Upper lobe of left lung (tissue), 6 donors: ENCODE results near the gene INTS11. TPM values are rescaled to one million over a fixed set of nuclear protein-coding genes. Genes with fewer than 3 reads are reported as not detected.

Experiments
- ATAC-seq, 2 donors: fragments of 200-7000 bp; cut with Tn5 transposase; one replicate each; pipeline ENCODE4 v1.9.1; 2022; ENCODE audit warnings: mild to moderate bottlenecking in 2 of 2, moderate library complexity in 2 of 2; ENCODE audit not compliant: low FRiP score in 2 of 2
- DNase-seq, 2 donors: peaks; one replicate each; pipeline ENCODE4 v3.0.0-alpha.2; 2019 to 2020
- H3K27ac ChIP-seq, 4 donors: fragments of 200-600 bp; sonication (generic); one replicate each; pipeline ENCODE4 v1.5.1; 2016 to 2019
- H3K27me3 ChIP-seq, 4 donors: fragments of 200-600 bp; sonication (generic); one replicate each; pipeline ENCODE4 v1.5.1; 2017 to 2019
- H3K36me3 ChIP-seq, 4 donors: fragments of 200-600 bp; sonication (generic); one replicate each; pipeline ENCODE4 v1.5.1; 2016 to 2019
- H3K4me1 ChIP-seq, 4 donors: fragments of 200-600 bp; sonication (generic); one replicate each; pipeline ENCODE4 v1.5.1; 2018 to 2019
- H3K4me3 ChIP-seq, 4 donors: fragments of 200-600 bp; sonication (generic); one replicate each; pipeline ENCODE4 v1.5.1; 2017 to 2019; ENCODE audit warnings: mild to moderate bottlenecking in 2 of 4, moderate library complexity in 1 of 4
- H3K9me3 ChIP-seq, 4 donors: fragments of 200-600 bp; sonication (generic); one replicate each; pipeline ENCODE4 v1.5.1; 2018 to 2019
- EP300 ChIP-seq, 4 donors: sonication (generic); formaldehyde crosslinking; IDR thresholded peaks; one replicate each; pipeline ENCODE4 v1.5.1; 2017; ENCODE audit warnings: antibody characterized with exemption in 4 of 4, control low read depth in 2 of 4
- POLR2A ChIP-seq, 4 donors: fragments of 450-650 bp; IDR thresholded peaks; one replicate each; pipeline ENCODE4 v1.5.1; 2016 to 2017; ENCODE audit warnings: antibody characterized with exemption in 4 of 4, mild to moderate bottlenecking in 2 of 4
- POLR2AphosphoS5 ChIP-seq, 2 donors: sonication (generic); formaldehyde crosslinking; IDR thresholded peaks; one replicate each; pipeline ENCODE4 v1.5.1; 2017; ENCODE audit warnings: antibody characterized with exemption in 2 of 2
- WGBS, 2 donors: methylation state at CpG; one replicate each; pipeline ENCODE4 v1.1.5; 2017 to 2018; 5-methylcytosine and 5-hydroxymethylcytosine counted together
- total RNA-seq, 6 donors: library from RNA; depleted of rRNA in 4 of 6; stranded (reverse); fragments of >200 nt in 4 of 6; gene quantifications; one replicate each; pipeline versions ENCODE4 v1.1.0 to v1.2.1, GENCODE V29; 2016 to 2021
- TF ChIP-seq, protein P1 (sequence below), 6 experiments: fragments of 450-650 bp in 4 of 6; fragments of 200-600 bp in 2 of 6; sonication (generic) in 2 of 6; IDR thresholded peaks; one replicate each; pipeline ENCODE4 v1.5.1; 2016 to 2019; ENCODE audit warnings: antibody characterized with exemption in 6 of 6
- donor health status: DM: no; HTN: no; CAD: no; lungs with moderate emphysema.
- donor health status: DM: no; HTN: yes; CAD: no; lungs with severe emphysema.

The INTS11 gene
- total RNA-seq, 6 donors from 2014 or later: 71.7 to 267 (median 90.5) TPM

DNA sequence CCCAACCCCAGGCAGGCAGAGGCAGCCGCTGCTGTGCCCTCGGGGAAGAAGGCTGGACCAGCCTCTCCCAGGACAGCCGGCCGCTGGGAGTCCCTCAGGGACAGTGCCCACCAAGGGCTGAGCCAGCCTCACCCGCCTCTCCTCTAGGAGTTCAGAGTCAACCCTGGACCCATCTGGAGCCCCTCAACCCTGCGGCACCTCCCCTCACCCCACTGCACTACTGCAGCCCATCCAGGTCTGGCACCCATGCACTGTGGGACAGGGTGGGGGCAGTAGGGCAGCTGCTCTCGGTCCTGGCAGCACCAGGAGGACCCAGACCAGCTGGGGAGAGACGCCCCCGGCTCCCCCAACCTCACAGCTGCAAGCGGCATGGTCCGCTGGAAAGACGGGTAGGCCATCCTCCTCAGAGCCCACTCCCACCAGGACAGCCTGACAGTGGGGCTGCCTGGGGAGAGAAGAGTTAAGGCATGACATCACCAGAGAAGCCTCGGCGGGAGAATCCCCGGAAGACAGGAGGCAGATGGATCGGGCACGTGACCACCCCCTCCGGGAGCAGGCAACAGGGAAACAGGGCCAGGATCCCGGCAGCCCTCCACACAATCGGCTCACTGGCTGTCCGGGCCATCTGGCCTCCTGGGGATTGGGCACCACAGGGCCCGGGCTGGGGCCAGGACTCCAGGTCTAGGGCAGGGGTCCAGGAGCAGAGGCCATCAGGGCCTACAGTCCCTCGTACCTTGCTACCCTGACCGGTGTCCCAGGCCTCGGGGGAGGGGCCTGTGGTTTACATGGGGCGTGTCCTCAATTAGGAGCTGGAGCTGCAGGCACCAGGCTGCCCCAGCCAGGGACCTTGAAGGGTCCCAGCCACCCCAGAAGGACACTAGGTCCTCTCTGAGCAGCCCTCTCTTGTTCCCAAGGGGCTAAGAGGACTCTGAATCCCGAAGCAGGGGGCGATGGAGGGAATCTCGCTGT, 19.8 kb downstream of the INTS11 start:
- Histone ChIP-seq H3K36me3 (no peaks in the 10 kb centered on the region), H3K9me3 (no peaks in the 10 kb centered on the region), H3K27me3 (no peaks in the 10 kb centered on the region), H3K27ac (peak overlapping the region; percentile 39 to 80 (median 73)), H3K4me1 (peaks cover 38 to 50% (median 45%) of the 10 kb centered on the region in 4 donors), H3K4me3 (peak overlapping the region; percentile 18 to 94 (median 74))
- TF ChIP-seq, protein P1, sequence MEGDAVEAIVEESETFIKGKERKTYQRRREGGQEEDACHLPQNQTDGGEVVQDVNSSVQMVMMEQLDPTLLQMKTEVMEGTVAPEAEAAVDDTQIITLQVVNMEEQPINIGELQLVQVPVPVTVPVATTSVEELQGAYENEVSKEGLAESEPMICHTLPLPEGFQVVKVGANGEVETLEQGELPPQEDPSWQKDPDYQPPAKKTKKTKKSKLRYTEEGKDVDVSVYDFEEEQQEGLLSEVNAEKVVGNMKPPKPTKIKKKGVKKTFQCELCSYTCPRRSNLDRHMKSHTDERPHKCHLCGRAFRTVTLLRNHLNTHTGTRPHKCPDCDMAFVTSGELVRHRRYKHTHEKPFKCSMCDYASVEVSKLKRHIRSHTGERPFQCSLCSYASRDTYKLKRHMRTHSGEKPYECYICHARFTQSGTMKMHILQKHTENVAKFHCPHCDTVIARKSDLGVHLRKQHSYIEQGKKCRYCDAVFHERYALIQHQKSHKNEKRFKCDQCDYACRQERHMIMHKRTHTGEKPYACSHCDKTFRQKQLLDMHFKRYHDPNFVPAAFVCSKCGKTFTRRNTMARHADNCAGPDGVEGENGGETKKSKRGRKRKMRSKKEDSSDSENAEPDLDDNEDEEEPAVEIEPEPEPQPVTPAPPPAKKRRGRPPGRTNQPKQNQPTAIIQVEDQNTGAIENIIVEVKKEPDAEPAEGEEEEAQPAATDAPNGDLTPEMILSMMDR (IDR thresholded peaks at IDR 0.05): no peak
- TF ChIP-seq POLR2AphosphoS5 (IDR thresholded peaks at IDR 0.05): peak in 1 of 2 donors; percentile 14
- TF ChIP-seq EP300 (IDR thresholded peaks at IDR 0.05): no peak
- no peak for TF ChIP-seq POLR2A (IDR thresholded peaks at IDR 0.05)
- peak; percentile 41 to 81 for DNase-seq
- WGBS, 2 donors: 43 to 57% methylated on average over 17 to 23 of the region's 29 CpGs
- no peak for ATAC-seq

DNA sequence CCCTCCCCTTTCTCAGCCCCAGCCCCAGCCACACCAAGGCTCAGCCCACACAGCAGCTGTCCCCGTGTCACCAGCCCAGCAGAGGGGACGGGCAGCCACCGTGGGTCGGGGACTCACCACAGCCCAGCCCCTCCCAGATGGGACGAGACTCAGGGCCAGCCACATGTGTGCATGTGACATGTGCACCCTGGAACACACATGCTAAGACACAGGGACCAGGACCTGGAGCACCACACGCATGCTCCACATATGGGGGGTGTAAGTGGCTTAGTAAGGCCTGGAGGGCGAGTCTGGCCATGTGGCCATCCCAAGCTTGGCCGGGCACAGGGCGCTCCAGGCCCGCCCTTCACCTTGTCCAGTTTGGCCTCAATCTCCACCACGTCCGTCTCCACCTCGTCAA, 20.7 kb downstream of the INTS11 start:
- H3K36me3 ChIP-seq: no peaks in the 10 kb centered on the region
- 83 to 89% methylated on average over 13 of the region's 13 CpGs for WGBS, 2 donors
- no peak overlapping the region for H3K4me3 ChIP-seq
- H3K27ac ChIP-seq: peak overlapping the region in 2 of 4 donors; percentile 2 to 80
- no peaks in the 10 kb centered on the region for H3K9me3 ChIP-seq
- peaks cover 31 to 41% (median 36%) of the 10 kb centered on the region in 4 donors for H3K4me1 ChIP-seq
- H3K27me3 ChIP-seq: no peaks in the 10 kb centered on the region
- DNase-seq (peak in 1 of 2 donors; percentile 25), ATAC-seq (no peak)
- TF ChIP-seq EP300 (IDR thresholded peaks at IDR 0.05): no peak
- TF ChIP-seq POLR2AphosphoS5 (IDR thresholded peaks at IDR 0.05): no peak
- TF ChIP-seq POLR2A (IDR thresholded peaks at IDR 0.05): no peak
- TF ChIP-seq, protein P1 (IDR thresholded peaks at IDR 0.05): no peak

DNA sequence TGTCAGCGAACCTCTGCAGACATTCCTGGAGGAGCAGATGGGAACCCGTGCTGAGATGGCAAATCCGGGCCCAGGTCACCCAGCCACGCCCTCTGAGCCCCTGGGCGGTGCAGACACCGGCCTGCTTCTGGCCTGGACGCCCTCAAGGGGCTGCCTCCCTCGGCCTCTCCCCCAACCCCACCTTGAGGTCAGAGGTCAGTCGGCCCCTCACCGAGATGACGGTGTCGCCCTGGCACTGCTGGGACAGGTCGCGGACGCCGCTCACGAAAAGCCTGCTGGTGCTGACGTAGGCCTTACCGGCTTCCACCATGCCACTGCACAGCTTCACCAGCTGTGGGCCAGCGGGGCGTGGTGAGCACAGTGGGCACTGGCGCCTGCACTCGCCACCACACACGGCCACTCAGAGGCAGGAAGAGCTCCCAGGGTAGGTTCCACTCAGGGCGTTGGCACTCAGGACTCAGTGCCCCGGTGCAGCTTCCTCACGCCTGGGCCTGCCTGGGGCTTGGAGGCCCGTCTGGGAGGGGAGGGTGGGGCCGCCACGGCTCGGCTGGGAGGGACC, 21.4 kb downstream of the INTS11 start:
- no peak overlapping the region for H3K4me3 ChIP-seq
- 91 to 92% methylated on average over 11 to 26 of the region's 31 CpGs for WGBS, 2 donors
- peaks cover 31 to 41% (median 36%) of the 10 kb centered on the region in 4 donors for H3K4me1 ChIP-seq

DNA sequence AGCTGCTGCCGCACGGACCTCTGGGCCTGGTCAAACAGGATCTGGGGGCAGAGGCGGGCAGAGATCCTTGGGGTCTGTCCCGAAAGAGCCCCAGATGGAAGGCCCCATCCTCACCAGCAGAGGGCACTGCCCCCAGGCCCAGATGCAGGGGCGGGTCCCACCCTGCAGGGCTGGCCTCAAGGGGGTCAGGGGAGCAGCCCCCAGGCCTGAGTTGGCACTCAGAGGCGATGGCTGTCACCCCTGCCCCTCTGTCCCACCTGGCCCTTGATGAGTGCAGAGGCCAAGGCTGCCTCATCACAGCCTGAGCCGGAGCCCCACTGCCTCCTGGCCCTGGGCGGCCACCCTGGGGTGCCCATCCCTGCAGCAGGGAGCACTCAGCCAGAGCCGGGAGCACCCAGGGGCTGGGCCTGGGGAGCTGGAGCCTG, 22.4 kb downstream of the INTS11 start:
- 87 to 95% methylated on average over 4 to 7 of the region's 9 CpGs for WGBS, 2 donors

More for the DNA sequence above, 21.4 kb downstream of the INTS11 start:
- H3K36me3 ChIP-seq: peaks cover 0 to 2% (median 0%) of the 10 kb centered on the region in 4 donors
- no peak for TF ChIP-seq EP300 (IDR thresholded peaks at IDR 0.05)
- TF ChIP-seq POLR2A (IDR thresholded peaks at IDR 0.05): no peak
- TF ChIP-seq, protein P1 (IDR thresholded peaks at IDR 0.05): no peak
- no peak for TF ChIP-seq POLR2AphosphoS5 (IDR thresholded peaks at IDR 0.05)
- H3K27me3 ChIP-seq: no peaks in the 10 kb centered on the region
- ATAC-seq: no peak
- H3K27ac ChIP-seq: no peak overlapping the region
- no peaks in the 10 kb centered on the region for H3K9me3 ChIP-seq
- peak in 1 of 2 donors; percentile 80 for DNase-seq

More for the DNA sequence above, 22.4 kb downstream of the INTS11 start:
- ATAC-seq (no peak), DNase-seq (peak in 1 of 2 donors; percentile 57)
- Histone ChIP-seq H3K4me3 (no peak overlapping the region), H3K27ac (no peak overlapping the region), H3K4me1 (peaks cover 31 to 35% (median 34%) of the 10 kb centered on the region in 4 donors), H3K27me3 (no peaks in the 10 kb centered on the region), H3K9me3 (no peaks in the 10 kb centered on the region), H3K36me3 (peaks cover 0 to 8% (median 2%) of the 10 kb centered on the region in 4 donors)
- TF ChIP-seq, protein P1 (IDR thresholded peaks at IDR 0.05): peak in 3 of 6 experiments; percentile 16 to 36 (median 24)
- no peak for TF ChIP-seq POLR2A (IDR thresholded peaks at IDR 0.05)
- TF ChIP-seq POLR2AphosphoS5 (IDR thresholded peaks at IDR 0.05): no peak
